ENCODE data around the gene CACUL1.

DNA sequence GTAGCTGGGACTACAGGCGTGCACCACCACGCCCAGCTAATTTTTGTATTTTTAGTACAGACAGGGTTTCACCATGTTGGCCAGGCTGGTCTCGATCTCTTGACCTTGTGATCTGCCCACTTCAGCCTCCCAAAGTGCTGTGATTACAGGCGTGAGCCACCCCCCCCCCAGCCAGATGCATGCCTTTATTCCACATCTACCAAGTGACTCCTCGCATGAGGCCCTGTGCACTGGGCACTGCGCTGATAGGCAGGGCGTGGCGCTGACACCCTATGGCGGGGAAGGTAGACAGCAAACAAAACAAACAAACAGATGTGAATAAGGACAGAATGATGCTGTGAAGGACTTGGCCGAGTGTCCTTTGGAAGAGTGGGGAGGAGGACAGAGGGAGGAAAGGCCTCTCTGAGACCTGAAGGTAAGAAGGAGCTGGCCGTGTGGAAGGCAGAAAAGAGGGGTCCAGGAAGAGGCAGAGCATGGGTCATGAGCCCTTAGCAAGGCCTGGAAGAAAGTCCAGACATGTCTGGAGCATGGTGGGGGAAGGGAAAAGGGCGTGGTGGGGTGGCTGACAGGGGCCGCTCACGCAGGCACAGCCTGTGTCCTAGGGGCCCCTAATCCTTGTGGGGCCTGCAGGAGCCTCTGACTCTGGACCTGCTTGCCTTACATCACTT lies 47.5 kb upstream of the CACUL1 start:
- TF ChIP-seq, protein P1, sequence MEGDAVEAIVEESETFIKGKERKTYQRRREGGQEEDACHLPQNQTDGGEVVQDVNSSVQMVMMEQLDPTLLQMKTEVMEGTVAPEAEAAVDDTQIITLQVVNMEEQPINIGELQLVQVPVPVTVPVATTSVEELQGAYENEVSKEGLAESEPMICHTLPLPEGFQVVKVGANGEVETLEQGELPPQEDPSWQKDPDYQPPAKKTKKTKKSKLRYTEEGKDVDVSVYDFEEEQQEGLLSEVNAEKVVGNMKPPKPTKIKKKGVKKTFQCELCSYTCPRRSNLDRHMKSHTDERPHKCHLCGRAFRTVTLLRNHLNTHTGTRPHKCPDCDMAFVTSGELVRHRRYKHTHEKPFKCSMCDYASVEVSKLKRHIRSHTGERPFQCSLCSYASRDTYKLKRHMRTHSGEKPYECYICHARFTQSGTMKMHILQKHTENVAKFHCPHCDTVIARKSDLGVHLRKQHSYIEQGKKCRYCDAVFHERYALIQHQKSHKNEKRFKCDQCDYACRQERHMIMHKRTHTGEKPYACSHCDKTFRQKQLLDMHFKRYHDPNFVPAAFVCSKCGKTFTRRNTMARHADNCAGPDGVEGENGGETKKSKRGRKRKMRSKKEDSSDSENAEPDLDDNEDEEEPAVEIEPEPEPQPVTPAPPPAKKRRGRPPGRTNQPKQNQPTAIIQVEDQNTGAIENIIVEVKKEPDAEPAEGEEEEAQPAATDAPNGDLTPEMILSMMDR (IDR thresholded peaks at IDR 0.05; ENCODE audit: low read depth, low read length, poor library complexity, severe bottlenecking) = no peak
- no peak for TF ChIP-seq EZH2phosphoT487 (IDR thresholded peaks at IDR 0.05; ENCODE audit: borderline replicate concordance, low read length)
